ENCODE results near the gene AMACR. TPM values are rescaled to one million over a fixed set of nuclear protein-coding genes. Genes with fewer than 3 reads are reported as not detected.

AMACR gene
- total and polyA plus RNA-seq, 2 of the 8 experiments (the other 6 are each of a cell fraction or from before 2014, with no cell fraction given) = 9.1 to 12.6 TPM

- Histone ChIP-seq H2BK15ac (ENCODE audit: low read length) (no peak overlapping the region), H2AFZ (ENCODE audit: low read length) (no peak overlapping the region), H2BK12ac (ENCODE audit: low read depth, low read length) (no peak overlapping the region), H3K79me1 (ENCODE audit: low read depth, low read length) (no peaks in the 10 kb centered on the region), H3K4me1 (replicated peaks in 1 of 4; ENCODE audit: control insufficient read depth in 3 of 4, insufficient read depth in 4 of 4, low read length in 3 of 4) (peaks cover 0 to 3% (median 1%) of the 10 kb centered on the region in 4 experiments; a peak in 2 of 7 replicates), H2BK5ac (ENCODE audit: low read depth, low read length) (no peak overlapping the region), H3K27ac (ENCODE audit: low read depth, low read length) (no peak overlapping the region), H2AK5ac (ENCODE audit: low read depth, low read length) (no peak overlapping the region), H2BK120ac (replicated peaks; ENCODE audit: low read depth, low read length) (no peak overlapping the region), H3K18ac (ENCODE audit: extremely low read depth, low read length) (no peak overlapping the region), H3K23ac (ENCODE audit: insufficient read length) (no peak overlapping the region), H3K79me2 (ENCODE audit: control insufficient read depth in 1 of 2, insufficient read depth in 2 of 2, low read length in 2 of 2) (no peaks in the 10 kb centered on the region), H3K56ac (replicated peaks; ENCODE audit: insufficient read length, low read depth, low read length) (no peak overlapping the region), H3K4ac (replicated peaks; ENCODE audit: insufficient read length, low read depth, low read length) (no peak overlapping the region), H4K91ac (replicated peaks; ENCODE audit: insufficient read length, low read length) (no peak overlapping the region), H3K4me2 (ENCODE audit: insufficient read depth in 1 of 2, low read depth in 2 of 2, low read length in 2 of 2) (no peak overlapping the region), H3K23me2 (ENCODE audit: low read depth, low read length) (no peaks in the 10 kb centered on the region), H3K14ac (ENCODE audit: insufficient read length) (no peak overlapping the region), H4K20me1 (replicated peaks in 1 of 2; ENCODE audit: control insufficient read depth in 1 of 2, insufficient read depth in 2 of 2, low read length in 2 of 2) (no peaks in the 10 kb centered on the region), H2BK20ac (ENCODE audit: low read length) (no peak overlapping the region), H3K9me3 (ENCODE audit: insufficient read depth in 2 of 2, low read depth in 1 of 2, low read length in 1 of 2) (no peaks in the 10 kb centered on the region), H3K36me3 (ENCODE audit: control insufficient read depth in 2 of 4, insufficient read depth in 4 of 4, low read length in 3 of 4) (peaks cover 0 to 17% (median 3%) of the 10 kb centered on the region in 4 experiments; a peak in 5 of 8 replicates), H3K27me3 (replicated peaks in 1 of 4; ENCODE audit: control insufficient read depth in 3 of 4, extremely low read depth in 1 of 4, insufficient read depth in 3 of 4, low read length in 3 of 4) (no peaks in the 10 kb centered on the region), H4K5ac (ENCODE audit: insufficient read length, low read depth, low read length) (no peak overlapping the region), H3K4me3 (ENCODE audit: extremely low read depth in 1 of 4, insufficient read depth in 2 of 4, low read depth in 3 of 4, low read length in 4 of 4) (no peak overlapping the region), H3K9ac (replicated peaks in 1 of 4; ENCODE audit: extremely low read depth in 1 of 4, low read depth in 3 of 4, low read length in 3 of 4) (peak overlapping the region in 1 of 4 experiments; percentile 4; a peak in 1 of 7 replicates), H4K8ac (ENCODE audit: extremely low read depth, insufficient read depth, low read length) (no peak overlapping the region)
- DNase-seq (ENCODE audit: low read depth in 1 of 2, low spot score in 2 of 2) (no peak), FAIRE-seq (no peak)
- ChIA-PET POLR2A (ENCODE audit: partially characterized antibody) (interaction anchor here (1.0 kb wide), 1 partner anchor 11 kb away, joined by 4 read pairs; no protein-coding TSS in a partner anchor), CTCF (ENCODE audit: partially characterized antibody) (interaction anchor here (4.3 kb wide), 1 partner anchor 11 kb away, joined by 11 read pairs; no protein-coding TSS in a partner anchor)
- 88% methylated on average over 10 of the region's 10 CpGs; no CpG with 5 or more reads in 1 of the 2 experiments for WGBS, 2 experiments (ENCODE audit: extremely low coverage in 1 of 2, insufficient coverage in 1 of 2, insufficient read length in 1 of 2, insufficient replicate concordance in 2 of 2, low coverage in 1 of 2, low lambda C conversion rate in 2 of 2, missing lambda C conversion rate in 1 of 2)
- TF ChIP-seq SIX5 (IDR thresholded peaks at IDR 0.05; ENCODE audit: low read depth, low read length) = no peak
- no peak for TF ChIP-seq MAFK (IDR thresholded peaks at IDR 0.05; ENCODE audit: low read depth, low read length)
- no peak for TF ChIP-seq POLR2A (IDR thresholded peaks at IDR 0.05; ENCODE audit: control extremely low read depth in 1 of 2, low read depth in 2 of 2, low read length in 2 of 2)
- no peak for TF ChIP-seq EGR1 (IDR thresholded peaks at IDR 0.05; ENCODE audit: borderline replicate concordance, low read depth, low read length)
- no peak for TF ChIP-seq HDAC2 (IDR thresholded peaks at IDR 0.05; ENCODE audit: borderline replicate concordance in 1 of 2, low read depth in 2 of 2, low read length in 2 of 2)
- no peak for TF ChIP-seq ASH2L (IDR thresholded peaks at IDR 0.05; ENCODE audit: low read length)
- TF ChIP-seq SP2 (IDR thresholded peaks at IDR 0.05; ENCODE audit: low read length) = no peak
- no peak for TF ChIP-seq EP300 (IDR thresholded peaks at IDR 0.05; ENCODE audit: borderline replicate concordance in 1 of 2, low read depth in 2 of 2, low read length in 2 of 2)
- no peak for TF ChIP-seq CTCF (IDR thresholded peaks at IDR 0.05; ENCODE audit: control extremely low read depth in 1 of 3, insufficient read depth in 1 of 3, low read depth in 1 of 3, low read length in 3 of 3)
- no peak for TF ChIP-seq BCL11A (IDR thresholded peaks at IDR 0.05; ENCODE audit: low read depth in 2 of 2, low read length in 2 of 2)
- TF ChIP-seq KDM1A (IDR thresholded peaks at IDR 0.05; ENCODE audit: borderline replicate concordance, low read length) = no peak
Measured at GRCh38 chr5:34001241-34001841, 6.5 kb downstream of the AMACR start.

Data from H1 (cell line).